ENCODE measurements around the gene BTBD16. TPM values are rescaled to one million over a fixed set of nuclear protein-coding genes. Genes with fewer than 3 reads are reported as not detected.

Gene BTBD16
- total and polyA plus RNA-seq, 2 of the 13 experiments (the other 11 are each of a cell fraction or from before 2014, with no cell fraction given) = 5.0 to 11.9 TPM

DNA sequence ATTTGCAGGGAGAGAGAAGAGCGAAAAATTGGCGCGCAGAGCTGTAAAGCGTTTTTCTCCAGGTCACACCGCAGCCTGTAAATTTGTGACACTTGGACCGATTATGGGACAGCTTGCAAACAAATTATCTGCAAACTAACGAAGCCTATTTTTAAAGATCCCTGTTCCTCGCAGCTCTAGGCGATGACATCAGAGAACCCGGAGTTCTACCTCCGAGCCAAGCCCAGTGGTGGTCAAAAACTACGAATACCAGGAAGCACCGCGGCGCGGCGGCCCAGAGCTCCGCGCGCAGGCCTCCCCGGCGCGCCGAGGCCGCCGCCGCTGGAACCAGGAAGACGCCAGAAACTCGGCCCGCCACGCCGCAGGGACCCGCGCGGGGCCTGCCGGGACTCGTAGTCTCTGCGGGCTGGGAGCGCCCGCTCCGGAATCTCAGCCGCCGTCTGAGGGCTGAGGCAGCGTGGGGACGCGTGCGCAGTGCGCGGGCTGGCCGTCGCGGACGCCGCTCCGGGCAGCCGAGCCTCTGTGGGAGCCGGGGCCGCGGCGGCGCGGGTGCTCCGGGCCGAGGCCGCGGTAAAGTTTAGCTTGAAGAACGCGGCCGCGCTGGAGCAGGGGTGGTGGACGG lies 103.3 kb downstream of the BTBD16 start, which contains the start of gene PLEKHA1 (continued):
- TF ChIP-seq, protein P1, sequence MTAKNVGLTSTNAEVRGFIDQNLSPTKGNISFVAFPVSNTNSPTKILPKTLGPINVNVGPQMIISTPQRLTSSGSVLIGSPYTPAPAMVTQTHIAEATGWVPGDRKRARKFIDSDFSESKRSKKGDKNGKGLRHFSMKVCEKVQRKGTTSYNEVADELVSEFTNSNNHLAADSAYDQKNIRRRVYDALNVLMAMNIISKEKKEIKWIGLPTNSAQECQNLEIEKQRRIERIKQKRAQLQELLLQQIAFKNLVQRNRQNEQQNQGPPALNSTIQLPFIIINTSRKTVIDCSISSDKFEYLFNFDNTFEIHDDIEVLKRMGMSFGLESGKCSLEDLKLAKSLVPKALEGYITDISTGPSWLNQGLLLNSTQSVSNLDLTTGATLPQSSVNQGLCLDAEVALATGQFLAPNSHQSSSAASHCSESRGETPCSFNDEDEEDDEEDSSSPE (CRISPR knock-in tag; IDR thresholded peaks at IDR 0.05) = peak; percentile 91
- TF ChIP-seq ZNF33B (CRISPR knock-in tag; IDR thresholded peaks at IDR 0.05) = no peak
- peak; percentile 93 for TF ChIP-seq HCFC1 (IDR thresholded peaks at IDR 0.05; ENCODE audit: low read depth, low read length)
- TF ChIP-seq, protein P2, sequence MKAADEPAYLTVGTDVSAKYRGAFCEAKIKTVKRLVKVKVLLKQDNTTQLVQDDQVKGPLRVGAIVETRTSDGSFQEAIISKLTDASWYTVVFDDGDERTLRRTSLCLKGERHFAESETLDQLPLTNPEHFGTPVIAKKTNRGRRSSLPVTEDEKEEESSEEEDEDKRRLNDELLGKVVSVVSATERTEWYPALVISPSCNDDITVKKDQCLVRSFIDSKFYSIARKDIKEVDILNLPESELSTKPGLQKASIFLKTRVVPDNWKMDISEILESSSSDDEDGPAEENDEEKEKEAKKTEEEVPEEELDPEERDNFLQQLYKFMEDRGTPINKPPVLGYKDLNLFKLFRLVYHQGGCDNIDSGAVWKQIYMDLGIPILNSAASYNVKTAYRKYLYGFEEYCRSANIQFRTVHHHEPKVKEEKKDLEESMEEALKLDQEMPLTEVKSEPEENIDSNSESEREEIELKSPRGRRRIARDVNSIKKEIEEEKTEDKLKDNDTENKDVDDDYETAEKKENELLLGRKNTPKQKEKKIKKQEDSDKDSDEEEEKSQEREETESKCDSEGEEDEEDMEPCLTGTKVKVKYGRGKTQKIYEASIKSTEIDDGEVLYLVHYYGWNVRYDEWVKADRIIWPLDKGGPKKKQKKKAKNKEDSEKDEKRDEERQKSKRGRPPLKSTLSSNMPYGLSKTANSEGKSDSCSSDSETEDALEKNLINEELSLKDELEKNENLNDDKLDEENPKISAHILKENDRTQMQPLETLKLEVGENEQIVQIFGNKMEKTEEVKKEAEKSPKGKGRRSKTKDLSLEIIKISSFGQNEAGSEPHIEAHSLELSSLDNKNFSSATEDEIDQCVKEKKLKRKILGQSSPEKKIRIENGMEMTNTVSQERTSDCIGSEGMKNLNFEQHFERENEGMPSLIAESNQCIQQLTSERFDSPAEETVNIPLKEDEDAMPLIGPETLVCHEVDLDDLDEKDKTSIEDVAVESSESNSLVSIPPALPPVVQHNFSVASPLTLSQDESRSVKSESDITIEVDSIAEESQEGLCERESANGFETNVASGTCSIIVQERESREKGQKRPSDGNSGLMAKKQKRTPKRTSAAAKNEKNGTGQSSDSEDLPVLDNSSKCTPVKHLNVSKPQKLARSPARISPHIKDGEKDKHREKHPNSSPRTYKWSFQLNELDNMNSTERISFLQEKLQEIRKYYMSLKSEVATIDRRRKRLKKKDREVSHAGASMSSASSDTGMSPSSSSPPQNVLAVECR (CRISPR knock-in tag; IDR thresholded peaks at IDR 0.05; ENCODE audit: borderline replicate concordance) = peak; percentile 17; the same call in 1 of the 2 replicates
- no peak for TF ChIP-seq ATM (IDR thresholded peaks at IDR 0.05; ENCODE audit: borderline replicate concordance)
- peak; percentile 69; the same call in 1 of the 2 replicates for TF ChIP-seq TARDBP (CRISPR knock-in tag; IDR thresholded peaks at IDR 0.05)
- TF ChIP-seq PHB2 (IDR thresholded peaks at IDR 0.05; ENCODE audit: partially characterized antibody) = no peak
- TF ChIP-seq, protein P3, sequence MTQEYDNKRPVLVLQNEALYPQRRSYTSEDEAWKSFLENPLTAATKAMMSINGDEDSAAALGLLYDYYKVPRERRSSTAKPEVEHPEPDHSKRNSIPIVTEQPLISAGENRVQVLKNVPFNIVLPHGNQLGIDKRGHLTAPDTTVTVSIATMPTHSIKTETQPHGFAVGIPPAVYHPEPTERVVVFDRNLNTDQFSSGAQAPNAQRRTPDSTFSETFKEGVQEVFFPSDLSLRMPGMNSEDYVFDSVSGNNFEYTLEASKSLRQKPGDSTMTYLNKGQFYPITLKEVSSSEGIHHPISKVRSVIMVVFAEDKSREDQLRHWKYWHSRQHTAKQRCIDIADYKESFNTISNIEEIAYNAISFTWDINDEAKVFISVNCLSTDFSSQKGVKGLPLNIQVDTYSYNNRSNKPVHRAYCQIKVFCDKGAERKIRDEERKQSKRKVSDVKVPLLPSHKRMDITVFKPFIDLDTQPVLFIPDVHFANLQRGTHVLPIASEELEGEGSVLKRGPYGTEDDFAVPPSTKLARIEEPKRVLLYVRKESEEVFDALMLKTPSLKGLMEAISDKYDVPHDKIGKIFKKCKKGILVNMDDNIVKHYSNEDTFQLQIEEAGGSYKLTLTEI (CRISPR knock-in tag; conservative IDR thresholded peaks at IDR 0.05) = no peak
- TF ChIP-seq, protein P4, sequence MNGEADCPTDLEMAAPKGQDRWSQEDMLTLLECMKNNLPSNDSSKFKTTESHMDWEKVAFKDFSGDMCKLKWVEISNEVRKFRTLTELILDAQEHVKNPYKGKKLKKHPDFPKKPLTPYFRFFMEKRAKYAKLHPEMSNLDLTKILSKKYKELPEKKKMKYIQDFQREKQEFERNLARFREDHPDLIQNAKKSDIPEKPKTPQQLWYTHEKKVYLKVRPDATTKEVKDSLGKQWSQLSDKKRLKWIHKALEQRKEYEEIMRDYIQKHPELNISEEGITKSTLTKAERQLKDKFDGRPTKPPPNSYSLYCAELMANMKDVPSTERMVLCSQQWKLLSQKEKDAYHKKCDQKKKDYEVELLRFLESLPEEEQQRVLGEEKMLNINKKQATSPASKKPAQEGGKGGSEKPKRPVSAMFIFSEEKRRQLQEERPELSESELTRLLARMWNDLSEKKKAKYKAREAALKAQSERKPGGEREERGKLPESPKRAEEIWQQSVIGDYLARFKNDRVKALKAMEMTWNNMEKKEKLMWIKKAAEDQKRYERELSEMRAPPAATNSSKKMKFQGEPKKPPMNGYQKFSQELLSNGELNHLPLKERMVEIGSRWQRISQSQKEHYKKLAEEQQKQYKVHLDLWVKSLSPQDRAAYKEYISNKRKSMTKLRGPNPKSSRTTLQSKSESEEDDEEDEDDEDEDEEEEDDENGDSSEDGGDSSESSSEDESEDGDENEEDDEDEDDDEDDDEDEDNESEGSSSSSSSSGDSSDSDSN (CRISPR knock-in tag; IDR thresholded peaks at IDR 0.05) = 0 out of 2 replicates have a peak, but pooled peaks have one; percentile 5
- no peak for TF ChIP-seq GPN1 (CRISPR knock-in tag; IDR thresholded peaks at IDR 0.05; ENCODE audit: borderline replicate concordance)
- TF ChIP-seq HNRNPLL (IDR thresholded peaks at IDR 0.05; ENCODE audit: low read depth, low read length, poor library complexity, severe bottlenecking) = peak; percentile 90
- TF ChIP-seq ZFY (CRISPR knock-in tag; IDR thresholded peaks at IDR 0.05) = peak; percentile 97
- TF ChIP-seq HOXD1 (CRISPR knock-in tag; IDR thresholded peaks at IDR 0.05) = 0 out of 2 replicates have a peak, but pooled peaks have one; percentile 47
- TF ChIP-seq, protein P5, sequence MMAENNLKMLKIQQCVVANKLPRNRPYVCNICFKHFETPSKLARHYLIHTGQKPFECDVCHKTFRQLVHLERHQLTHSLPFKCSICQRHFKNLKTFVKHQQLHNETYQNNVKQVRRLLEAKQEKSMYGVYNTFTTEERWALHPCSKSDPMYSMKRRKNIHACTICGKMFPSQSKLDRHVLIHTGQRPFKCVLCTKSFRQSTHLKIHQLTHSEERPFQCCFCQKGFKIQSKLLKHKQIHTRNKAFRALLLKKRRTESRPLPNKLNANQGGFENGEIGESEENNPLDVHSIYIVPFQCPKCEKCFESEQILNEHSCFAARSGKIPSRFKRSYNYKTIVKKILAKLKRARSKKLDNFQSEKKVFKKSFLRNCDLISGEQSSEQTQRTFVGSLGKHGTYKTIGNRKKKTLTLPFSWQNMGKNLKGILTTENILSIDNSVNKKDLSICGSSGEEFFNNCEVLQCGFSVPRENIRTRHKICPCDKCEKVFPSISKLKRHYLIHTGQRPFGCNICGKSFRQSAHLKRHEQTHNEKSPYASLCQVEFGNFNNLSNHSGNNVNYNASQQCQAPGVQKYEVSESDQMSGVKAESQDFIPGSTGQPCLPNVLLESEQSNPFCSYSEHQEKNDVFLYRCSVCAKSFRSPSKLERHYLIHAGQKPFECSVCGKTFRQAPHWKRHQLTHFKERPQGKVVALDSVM (CRISPR knock-in tag; IDR thresholded peaks at IDR 0.05) = peak; percentile 41; the same call in 1 of the 2 replicates
- no peak for TF ChIP-seq TCF12 (IDR thresholded peaks at IDR 0.05)
- TF ChIP-seq TCF12 (CRISPR knock-in tag; IDR thresholded peaks at IDR 0.05) = peak; percentile 70; the same call in 1 of the 2 replicates

Data from HepG2 (cell line).